ENCODE measurements around the gene ACP6.

ACP6 gene

DNA sequence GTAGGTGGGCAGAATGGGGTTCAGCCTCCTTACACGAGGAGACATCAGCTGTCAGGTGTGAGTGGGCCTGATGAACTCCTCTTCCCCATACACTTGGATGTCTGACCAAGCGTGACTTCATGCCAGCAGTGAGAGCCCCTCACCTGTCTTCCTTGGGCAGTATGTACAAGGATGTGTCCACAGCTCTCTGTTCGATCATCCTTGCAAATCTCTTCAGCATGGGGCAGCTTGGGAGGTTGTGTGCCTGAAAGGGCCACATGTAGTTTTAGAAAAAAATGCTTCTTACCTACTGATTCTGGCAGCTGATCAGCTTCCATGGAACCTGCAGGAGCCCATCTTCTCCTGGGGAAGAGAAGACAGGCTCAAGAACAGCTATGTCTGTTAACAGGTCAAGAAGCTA, 18.0 kb downstream of the ACP6 start:
- DNase-seq = no peak

DNA sequence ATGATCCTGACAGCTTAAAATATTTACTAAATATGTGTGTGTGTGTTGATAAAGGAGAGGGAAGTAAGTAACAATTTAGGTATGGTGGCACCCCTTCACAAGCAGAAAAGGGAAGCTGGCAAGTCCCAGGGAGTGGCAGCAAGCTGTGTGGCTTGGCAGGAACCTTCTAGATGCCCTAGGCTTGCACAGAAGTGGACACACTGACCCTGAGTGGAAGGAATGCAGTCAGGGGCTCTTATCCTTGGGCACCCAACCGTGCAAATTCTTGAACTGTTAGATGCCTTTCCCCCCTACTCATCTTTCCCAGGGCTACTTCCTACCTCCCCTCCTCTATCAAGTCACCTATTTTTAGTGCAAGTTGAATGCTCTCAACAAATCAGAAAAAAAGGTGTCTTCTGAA, 18.9 kb downstream of the ACP6 start:
- DNase-seq = no peak

DNA sequence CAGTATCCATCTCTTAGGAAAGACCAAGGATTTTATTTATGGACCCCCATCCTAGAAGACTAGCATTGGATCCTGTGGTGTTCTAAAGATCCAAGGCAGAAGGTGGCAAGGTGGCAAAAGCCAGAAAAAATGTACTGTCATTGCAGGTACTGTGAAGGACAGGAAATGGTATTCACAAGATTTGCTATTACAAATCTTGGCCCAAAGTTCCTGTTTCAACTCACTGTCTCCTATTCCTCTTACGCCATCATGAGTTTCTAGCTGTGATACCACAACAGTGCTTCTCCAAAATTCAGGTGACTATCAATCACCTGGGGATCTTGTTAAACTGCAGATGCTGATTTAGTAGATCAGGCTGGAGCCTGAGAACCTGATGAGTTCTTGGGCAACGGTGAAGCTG, 21.4 kb downstream of the ACP6 start:
- DNase-seq = no peak

DNA sequence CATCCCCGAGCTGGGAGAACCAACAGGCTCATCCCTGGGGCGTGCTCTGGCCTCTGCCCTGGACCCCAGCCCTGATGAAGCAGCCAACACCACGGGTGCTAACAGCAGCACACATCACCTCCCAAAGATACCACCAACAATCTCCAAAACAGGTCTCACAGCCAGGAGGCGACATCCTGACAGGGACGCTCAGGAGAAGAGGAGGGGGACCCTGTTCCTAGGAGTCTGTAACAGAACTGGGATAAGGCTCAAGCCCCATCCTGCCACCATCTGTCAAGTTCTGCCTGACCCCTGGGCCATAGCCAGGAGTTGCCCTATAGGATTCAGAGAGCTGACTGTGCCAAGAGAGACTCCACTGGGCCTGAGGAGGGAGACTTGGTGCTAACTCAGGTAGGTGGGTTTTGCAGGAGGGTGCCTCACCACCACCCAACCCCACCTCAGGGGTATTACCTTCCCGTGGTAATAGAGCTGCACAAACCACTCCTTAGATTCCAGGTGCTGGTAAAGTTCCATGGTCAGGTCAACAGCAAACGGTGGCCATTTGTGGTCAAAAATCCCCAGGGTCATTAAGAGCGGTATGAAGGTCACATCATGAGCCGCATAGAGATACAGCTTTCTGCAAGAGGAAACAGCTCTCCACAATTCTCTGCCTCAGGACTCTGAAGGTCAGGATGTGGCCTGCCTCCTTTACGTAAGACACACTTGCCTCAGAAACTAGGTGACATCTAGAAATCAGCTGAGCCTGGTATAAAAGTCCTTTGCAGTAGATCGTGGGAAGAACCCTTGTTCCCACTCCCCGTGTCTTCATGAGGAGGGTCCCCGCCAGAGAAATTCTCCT, 22.3 kb downstream of the ACP6 start:
- DNase-seq = no peak

DNA sequence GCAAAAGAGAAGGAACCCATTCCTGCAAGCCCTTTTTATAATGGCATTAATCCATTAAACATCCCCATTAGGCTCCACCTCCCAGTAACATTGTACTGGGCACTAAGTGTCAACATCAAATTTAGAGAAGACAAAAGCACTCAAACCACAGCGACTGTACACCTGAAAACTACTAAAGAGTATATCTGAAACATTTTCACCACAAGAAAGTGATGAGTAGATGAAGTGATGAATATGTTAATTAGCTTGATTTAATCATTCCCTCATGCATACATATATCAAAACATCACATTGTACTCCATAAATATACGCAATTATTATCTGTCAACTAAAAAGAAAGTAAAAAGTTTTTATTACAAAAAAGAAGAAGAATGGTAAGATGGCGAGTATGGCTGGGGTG, 26.4 kb downstream of the ACP6 start:
- no peak for DNase-seq

DNA sequence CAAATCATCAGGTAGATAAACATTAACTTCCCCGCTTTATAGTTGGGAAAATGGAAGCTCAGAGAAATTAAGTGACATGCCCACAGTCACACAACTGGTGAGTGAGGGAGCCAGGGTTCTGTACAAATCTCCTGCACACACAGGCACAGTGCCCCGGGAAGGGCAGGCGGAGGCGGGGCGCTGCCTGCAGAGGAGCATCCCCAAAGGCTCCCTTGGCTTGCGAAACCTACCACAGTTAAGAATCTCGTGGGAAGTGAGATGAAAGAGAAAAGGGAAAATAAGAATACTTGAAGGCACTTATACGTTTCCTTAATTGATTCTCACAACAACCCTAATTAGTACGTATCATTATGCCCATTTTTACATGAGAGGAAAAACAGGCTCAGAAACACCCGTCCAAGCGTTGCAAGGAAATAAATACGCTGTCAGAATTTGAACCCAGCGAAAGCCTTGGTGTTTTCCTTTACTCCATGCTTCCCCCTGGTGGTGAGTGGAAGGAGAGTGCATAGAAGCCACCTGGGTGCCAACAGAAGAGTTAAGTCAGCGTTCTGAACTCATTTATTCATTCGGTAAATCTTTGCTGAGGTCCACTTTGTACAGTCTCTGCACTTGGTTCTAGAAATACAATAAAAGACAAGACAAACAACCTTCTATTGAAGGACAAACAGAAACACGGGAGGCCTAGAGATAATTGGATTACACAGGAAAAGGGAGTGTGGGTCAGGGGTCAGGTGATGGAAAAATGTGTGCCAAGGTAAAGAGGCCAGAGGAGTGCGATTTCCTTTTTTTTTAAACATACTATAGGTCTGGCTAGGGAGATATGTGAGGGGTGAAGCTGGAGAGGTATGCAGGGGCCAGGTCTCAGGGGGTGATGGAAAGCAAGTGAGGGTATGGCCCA, 28.4 kb downstream of the ACP6 start:
- peak in 1 of 56 donors; percentile 57 for DNase-seq

DNA sequence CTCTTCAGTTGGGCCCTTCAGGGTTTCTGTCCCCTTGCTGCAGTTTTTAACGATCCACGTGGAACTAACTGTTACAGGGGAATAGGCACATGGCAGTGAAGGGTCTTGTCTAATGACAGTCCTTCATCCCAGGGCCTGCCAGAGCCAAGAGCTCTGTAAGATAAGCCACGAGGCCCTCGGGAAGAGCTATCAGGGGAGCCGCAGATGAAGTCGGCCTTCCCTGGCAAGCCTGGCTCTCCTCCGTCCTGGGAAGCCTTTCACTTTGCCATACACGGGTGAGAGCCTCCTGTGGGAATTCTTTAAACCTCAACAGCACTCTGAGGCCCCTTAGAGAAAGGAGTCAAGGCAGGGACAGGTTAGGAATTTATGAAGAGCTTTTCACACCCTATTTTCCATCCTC, 29.0 kb downstream of the ACP6 start:
- DNase-seq = no peak

DNA sequence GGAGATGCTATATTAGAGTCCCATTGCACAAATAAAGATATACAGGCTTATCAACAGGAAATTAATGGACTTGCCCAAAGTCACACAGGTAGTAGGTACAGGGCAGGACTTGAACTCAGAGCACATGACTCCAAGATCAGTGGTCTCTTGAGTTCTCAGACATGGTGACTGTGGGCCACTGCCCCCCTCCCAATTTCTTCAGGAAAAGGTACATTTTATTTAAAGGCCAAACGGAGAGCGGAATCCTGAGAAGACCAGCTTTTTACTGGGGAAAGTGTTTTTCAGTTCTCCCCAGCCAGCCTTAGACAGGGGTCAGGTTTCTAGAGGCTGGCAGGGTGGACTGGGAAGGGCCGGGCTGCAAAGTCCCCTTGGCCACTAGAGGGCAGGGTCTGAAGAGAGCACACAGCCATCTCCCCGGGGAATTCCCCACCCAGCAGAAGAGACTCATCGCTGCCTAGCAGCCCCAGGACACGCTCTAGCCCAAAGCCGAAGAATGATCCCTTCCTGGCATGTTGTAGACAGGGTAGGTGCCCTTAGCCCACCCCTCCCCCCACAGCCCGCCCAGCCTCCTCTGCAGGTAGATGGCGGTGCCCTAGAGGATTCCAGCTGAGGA, 29.7 kb downstream of the ACP6 start:
- DNase-seq = peak in 31 of 56 donors; percentile 8 to 63 (median 33)

DNA sequence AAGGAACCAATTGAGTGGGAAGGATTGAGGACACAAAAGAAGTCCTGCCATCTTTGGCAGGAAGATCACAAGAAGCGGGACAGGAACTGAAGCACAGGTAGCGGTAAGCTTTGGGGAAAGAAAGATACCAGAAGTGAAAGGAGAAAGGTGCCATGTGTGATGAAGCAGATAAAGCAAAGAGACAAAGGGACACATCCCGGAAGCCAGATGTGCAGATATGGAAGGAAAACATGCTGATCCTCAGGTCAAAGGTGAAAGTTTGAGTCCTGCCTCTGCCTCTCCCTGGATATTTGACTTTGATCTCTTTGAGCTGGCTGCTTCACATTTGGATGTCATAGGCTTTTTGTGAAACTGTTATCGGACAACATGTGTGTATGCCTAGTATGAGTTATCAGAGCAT, 34.0 kb downstream of the ACP6 start:
- DNase-seq = no peak

DNA sequence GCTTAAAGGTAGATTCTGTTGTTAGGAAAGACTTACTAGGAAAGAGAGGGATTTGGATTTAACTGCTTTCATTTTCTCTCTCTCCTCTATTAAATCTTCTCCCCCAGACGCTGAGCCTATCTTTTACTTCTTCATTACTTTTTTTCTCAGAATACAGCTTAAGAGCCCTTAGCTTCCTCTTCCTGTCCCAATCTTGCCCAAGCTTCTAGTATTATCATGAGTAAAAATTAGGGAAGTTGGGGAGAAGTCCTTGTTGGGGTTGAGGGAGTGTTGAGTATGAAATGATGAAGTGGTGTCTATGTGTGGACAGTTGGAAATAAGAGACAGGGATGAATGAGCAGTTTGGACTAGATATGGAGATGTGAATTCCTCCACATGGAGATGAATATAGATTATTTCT, 35.0 kb downstream of the ACP6 start:
- DNase-seq = no peak

DNA sequence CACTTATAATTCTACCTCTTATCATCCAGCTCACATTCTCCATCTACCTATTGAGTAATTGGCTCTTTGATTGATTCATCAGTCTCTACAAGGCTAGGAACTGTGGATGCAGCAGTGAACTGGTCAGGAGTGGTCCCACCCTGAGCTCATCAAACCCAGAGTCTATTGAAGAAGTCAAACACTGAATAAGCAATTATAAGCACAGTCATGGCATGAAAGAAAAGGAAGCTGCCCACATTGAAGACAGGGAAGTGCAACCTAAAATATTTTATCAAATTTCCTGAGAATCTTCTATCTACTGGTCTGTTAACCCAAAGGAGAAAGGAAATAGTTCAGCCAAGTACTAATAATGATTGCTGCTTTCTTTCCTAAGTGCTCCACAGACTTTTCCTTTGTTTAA, 35.7 kb downstream of the ACP6 start:
- DNase-seq = no peak

DNA sequence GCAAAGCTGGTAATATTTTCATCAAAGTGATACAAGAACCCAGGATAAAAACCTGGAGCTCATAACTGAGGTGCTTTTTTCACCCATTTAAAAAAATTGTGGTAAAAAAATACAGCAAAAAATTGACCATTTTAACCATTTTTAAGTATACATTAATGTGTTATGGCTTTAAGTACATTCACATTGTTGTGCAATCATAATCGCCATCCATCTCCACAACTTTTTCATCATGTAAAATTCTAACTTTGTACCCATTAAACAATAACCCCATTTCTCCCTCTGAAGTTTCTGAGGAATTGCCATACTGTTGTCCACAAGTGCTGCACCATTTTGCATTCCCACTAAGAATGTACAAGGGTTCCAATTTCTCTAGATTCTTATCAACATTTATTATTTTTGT, 36.6 kb downstream of the ACP6 start:
- DNase-seq = no peak

DNA sequence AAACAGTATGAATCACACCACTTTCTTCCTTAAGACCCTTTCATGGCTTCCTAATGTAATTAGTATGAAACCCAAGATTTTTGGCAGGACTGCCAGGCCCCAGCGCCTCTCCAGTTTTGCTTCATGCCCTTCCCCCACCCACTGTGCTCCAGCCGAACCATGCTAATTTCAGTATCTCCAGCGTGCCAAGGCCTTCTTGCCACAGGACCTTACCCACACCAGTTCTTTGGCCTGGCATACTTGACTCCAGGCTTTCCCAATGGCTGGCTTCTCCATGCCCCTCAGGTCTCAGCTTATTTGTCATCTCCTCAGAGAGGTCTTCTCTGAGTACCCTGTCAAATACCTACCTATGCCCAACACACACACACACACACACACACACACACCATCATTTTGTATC, 38.5 kb downstream of the ACP6 start:
- DNase-seq = no peak

DNA sequence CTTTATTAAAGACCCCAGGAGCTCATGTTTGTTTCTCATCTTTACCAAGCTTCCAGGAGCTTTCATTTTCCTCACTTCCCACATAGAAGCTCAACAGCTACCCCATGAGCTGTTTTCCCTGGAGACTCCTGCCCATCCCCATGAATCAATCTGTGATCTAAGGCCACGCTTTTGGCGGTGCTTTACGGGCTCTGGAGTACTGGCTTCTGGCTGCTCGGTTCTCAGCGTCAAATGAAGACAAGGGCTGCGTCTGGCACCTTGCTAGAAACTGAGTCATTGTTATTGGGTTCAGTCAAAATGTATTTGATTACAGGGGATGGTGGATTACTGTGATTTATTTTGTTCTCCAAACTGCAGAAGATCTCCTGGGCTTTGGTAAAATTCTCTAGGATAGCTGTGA, 39.9 kb downstream of the ACP6 start:
- peak in 1 of 56 donors; percentile 15 for DNase-seq

DNA sequence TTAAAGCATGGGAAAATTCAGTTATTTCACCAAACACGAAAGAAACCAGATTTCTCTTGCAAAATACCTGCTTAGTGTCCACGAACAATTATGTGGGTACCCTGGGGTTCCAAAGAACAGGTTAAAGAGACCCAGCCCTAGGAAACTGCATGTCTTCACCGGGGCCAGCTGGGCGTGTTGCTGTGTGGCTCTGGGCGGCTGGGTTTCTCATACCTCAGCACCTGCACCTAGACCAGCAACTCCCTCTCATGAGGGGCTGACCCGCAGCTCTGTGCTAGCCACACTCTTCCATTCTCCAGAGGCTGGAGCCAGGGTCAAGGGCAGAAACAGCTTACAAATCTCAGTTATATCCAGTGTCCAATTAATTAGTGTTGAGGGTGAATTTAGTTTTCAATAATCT, 40.3 kb downstream of the ACP6 start:
- no peak for DNase-seq

DNA sequence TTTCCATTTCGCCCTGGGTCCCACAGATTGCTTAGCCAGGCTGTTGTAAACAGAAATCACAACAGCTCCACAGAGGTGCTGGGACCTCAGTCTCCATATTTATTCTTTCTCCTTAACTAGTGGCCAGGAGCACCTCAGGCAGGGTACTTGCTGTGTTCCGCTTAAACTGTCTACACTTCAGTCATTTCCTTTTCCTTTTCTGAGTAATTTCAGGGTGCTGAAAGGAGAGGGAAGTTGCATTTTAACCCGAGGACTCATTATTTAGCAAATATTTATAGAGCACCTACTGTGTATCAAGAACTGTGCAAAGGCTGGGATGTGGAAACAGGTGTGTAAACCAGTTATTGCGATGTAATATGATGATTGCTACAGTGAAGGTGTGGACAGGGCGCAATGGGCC, 41.9 kb downstream of the ACP6 start:
- DNase-seq = no peak

DNA sequence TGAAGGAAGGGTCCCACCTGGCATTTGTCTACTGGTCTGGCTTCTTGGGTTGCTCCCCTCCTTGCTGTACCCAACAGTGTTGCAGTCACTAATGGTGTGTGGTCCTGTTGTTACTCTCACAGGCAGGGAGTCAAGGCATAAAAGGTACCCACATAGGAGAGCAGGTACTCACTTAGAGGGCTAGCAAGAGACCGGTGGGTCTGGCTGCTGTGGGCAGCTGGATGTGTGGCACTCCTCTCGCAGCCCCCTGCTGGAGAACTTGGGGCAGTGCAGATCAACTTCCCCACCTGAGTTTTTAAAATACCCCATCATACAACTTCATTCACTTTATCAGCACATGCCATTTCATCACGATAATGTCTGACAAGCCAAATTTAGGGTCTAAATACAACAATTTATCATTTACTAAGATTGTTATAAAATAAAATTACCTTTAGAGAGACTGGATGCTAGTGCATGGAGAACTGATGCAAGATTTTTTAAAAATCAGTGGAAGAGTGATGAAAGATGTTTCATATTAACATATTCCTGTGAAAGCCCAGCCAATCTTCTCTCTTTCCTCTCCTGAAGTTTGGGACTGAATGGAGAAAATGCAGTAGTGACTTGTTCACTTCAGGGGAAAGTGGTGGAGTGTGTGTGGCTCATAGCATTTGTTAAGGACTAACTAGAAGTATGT, 42.8 kb downstream of the ACP6 start:
- DNase-seq = peak in 9 of 56 donors; percentile 6 to 47 (median 18)

DNA sequence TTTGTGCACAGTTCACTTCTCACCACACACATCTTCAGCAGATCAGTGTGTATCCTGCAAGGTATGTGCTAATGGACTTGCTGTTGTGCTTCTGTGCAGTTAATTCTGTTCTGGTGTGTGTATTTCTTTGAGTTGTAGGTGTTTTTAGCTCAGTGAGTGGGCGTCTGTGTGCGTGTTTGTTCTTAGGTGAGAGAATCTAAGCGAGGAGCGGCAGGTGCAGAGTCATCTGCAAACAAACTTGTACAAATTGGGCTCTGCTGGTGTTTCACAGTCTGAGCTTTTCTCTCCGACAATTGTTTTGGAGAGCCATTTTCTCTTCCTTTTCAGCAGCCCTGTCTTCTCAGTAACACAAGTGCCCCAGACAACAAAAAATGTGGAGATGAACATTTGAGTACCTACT, 43.6 kb downstream of the ACP6 start:
- DNase-seq = peak in 2 of 56 donors; percentile 16 to 48

DNA sequence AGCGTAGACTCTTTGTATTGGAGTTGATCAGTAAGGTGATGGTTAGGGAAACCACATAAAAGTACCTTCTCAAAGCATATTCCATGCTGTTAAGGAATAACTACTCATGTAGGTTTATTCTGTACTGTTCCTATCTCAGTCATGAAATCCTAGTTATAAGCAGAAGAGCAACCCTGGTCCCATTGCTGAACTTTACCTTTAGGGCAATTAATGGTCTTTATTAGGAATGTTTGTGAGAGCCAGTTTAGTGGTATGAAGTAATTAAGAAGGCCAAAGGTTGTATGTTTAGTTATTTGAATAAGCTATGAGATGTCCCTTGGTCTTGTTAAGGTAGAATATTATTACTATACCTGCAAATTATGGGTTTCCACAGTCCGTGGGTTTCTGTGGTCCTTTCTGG, 44.0 kb downstream of the ACP6 start:
- DNase-seq = no peak

DNA sequence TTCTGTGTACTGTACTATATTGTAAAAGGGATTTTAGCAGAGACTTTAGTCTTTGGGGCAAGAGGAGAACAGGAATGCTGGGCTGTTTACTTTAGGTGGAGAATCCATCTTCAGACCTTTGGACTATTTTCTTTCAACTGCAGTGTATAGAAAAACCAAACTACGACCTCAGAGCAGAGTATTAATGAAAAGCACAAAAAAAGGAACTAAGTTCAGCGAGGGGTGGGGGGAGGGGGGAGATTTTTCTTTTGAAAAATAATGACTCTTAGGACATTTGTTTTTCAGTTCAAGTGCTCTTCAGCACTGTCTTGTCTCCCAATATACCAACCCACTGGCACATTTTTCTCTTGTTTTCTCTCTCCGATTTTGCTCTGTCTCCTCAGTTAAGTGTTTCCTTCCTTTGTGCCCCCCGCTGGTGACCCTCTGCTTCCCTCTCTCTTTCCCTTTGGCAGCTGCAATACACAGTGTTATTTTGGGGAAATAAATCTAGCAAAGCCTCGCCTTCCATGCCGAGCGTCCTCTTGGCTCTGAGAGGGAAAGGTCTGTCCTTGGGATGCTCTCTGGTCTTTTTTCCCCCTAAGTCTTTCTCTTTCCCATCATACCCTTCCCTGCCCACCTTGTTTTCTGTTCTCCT, 44.8 kb downstream of the ACP6 start:
- DNase-seq = no peak

DNA sequence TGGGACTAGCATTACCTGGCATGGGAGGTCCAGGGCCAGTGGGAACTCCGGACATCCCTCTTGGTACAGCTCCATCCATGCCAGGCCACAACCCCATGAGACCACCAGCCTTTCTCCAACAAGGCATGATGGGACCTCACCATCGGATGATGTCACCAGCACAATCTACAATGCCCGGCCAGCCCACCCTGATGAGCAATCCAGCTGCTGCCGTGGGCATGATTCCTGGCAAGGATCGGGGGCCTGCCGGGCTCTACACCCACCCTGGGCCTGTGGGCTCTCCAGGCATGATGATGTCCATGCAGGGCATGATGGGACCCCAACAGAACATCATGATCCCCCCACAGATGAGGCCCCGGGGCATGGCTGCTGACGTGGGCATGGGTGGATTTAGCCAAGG, 45.8 kb downstream of the ACP6 start:
- DNase-seq = no peak

Measured in amygdala (tissue), 56 donors.